IPS-20b (cell line): ENCODE results near the gene ZKSCAN3.

ENCODE experiments used
- H3K27ac ChIP-seq: one replicate; pipeline ENCODE4 v1.5.1; 2013; ENCODE audit warnings: low read length
- H3K27me3 ChIP-seq: 2 replicates; pipeline ENCODE4 v1.6.1; 2013; ENCODE audit warnings: mild to moderate bottlenecking, low read length, inconsistent platforms; ENCODE audit not compliant: insufficient read depth
- H3K36me3 ChIP-seq: 2 replicates; pipeline ENCODE4 v1.6.1; 2013; ENCODE audit warnings: low read depth, mild to moderate bottlenecking, inconsistent platforms, low read length, moderate library complexity; ENCODE audit not compliant: insufficient read depth
- H3K4me1 ChIP-seq: 2 replicates; pipeline ENCODE4 v1.6.1; 2013; ENCODE audit warnings: mild to moderate bottlenecking, control low read depth, inconsistent platforms, low read length, moderate library complexity; ENCODE audit not compliant: insufficient read depth
- H3K4me3 ChIP-seq: 2 replicates; pipeline ENCODE4 v1.5.1; 2013; ENCODE audit warnings: mild to moderate bottlenecking, low read length, inconsistent platforms
- H3K9ac ChIP-seq: 2 replicates; pipeline ENCODE4 v1.6.1; 2013; ENCODE audit warnings: low read depth, mild to moderate bottlenecking, inconsistent platforms, low read length, moderate library complexity
- H3K9me3 ChIP-seq: 2 replicates; pipeline ENCODE4 v1.6.1; 2013; ENCODE audit warnings: mild to moderate bottlenecking, low read depth, low read length, inconsistent platforms; ENCODE audit not compliant: insufficient read depth

The ZKSCAN3 gene

GRCh38 chr6:28347119-28347518 lies 2.6 kb upstream of the ZKSCAN3 start:
- Histone ChIP-seq H3K36me3 (no peaks in the 10 kb centered on the region), H3K4me1 (no peaks in the 10 kb centered on the region; the same call in 1 of the 2 replicates), H3K27me3 (peaks cover 20% of the 10 kb centered on the region), H3K4me3 (no peak overlapping the region), H3K9me3 (no peaks in the 10 kb centered on the region), H3K27ac (no peak overlapping the region), H3K9ac (no peak overlapping the region)

GRCh38 chr6:28349344-28349891 lies 329 bp upstream of the ZKSCAN3 start:
- Histone ChIP-seq H3K4me3 (peak overlapping the region; percentile 84), H3K9me3 (no peaks in the 10 kb centered on the region; the same call in 1 of the 2 replicates), H3K36me3 (no peaks in the 10 kb centered on the region), H3K27ac (peak overlapping the region; percentile 44), H3K9ac (peak overlapping the region; percentile 87; the same call in 1 of the 2 replicates), H3K4me1 (no peaks in the 10 kb centered on the region; the same call in 1 of the 2 replicates), H3K27me3 (peaks cover 17% of the 10 kb centered on the region)

DNA sequence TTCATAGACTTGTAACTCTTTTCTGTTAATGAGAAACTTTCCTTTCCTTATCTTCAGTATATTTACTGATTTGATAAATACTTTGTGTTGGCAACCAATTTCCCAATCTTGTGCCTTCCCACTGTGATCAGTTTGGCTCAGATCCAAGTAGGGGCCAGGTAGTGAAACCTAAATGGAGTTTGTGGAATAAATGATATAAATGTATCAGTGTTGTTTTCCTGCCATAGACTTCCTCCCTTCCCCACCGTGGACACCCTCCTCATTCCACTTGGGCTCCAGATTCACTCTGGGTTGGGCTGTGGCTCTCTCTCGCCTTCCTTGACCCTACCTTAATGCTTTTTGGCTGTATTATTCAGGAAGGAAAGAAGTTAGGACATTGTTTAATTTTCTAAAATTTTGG lies 1.3 kb downstream of the ZKSCAN3 start:
- H3K36me3 ChIP-seq, result no peaks in the 10 kb centered on the region
- H3K27me3 ChIP-seq, result peaks cover 10% of the 10 kb centered on the region; the same call in 1 of the 2 replicates
- peak overlapping the region; percentile 87; the same call in 1 of the 2 replicates for H3K9ac ChIP-seq
- no peaks in the 10 kb centered on the region; the same call in 1 of the 2 replicates for H3K4me1 ChIP-seq
- no peak overlapping the region for H3K27ac ChIP-seq
- H3K9me3 ChIP-seq, result no peaks in the 10 kb centered on the region; the same call in 1 of the 2 replicates
- H3K4me3 ChIP-seq, result peak overlapping the region; percentile 84

- no peaks in the 10 kb centered on the region for H3K36me3 ChIP-seq
- H3K9me3 ChIP-seq, result no peaks in the 10 kb centered on the region; the same call in 1 of the 2 replicates
- no peak overlapping the region for H3K27ac ChIP-seq
- peak overlapping the region; percentile 84 for H3K4me3 ChIP-seq
- H3K27me3 ChIP-seq, result peaks cover 7% of the 10 kb centered on the region; the same call in 1 of the 2 replicates
- no peak overlapping the region for H3K9ac ChIP-seq
- peaks cover 3% of the 10 kb centered on the region; the same call in 1 of the 2 replicates for H3K4me1 ChIP-seq
Measured at GRCh38 chr6:28351493-28351925, 1.8 kb downstream of the ZKSCAN3 start.

GRCh38 chr6:28353356-28353755 lies 3.6 kb downstream of the ZKSCAN3 start:
- Histone ChIP-seq H3K36me3 (no peaks in the 10 kb centered on the region), H3K4me3 (no peak overlapping the region), H3K9me3 (no peaks in the 10 kb centered on the region; the same call in 1 of the 2 replicates), H3K27ac (no peak overlapping the region), H3K9ac (no peak overlapping the region), H3K27me3 (no peaks in the 10 kb centered on the region), H3K4me1 (peaks cover 5% of the 10 kb centered on the region; the same call in 1 of the 2 replicates)

- H3K4me3 ChIP-seq, result no peak overlapping the region
Measured at GRCh38 chr6:28353981-28354676, 4.4 kb downstream of the ZKSCAN3 start.

DNA sequence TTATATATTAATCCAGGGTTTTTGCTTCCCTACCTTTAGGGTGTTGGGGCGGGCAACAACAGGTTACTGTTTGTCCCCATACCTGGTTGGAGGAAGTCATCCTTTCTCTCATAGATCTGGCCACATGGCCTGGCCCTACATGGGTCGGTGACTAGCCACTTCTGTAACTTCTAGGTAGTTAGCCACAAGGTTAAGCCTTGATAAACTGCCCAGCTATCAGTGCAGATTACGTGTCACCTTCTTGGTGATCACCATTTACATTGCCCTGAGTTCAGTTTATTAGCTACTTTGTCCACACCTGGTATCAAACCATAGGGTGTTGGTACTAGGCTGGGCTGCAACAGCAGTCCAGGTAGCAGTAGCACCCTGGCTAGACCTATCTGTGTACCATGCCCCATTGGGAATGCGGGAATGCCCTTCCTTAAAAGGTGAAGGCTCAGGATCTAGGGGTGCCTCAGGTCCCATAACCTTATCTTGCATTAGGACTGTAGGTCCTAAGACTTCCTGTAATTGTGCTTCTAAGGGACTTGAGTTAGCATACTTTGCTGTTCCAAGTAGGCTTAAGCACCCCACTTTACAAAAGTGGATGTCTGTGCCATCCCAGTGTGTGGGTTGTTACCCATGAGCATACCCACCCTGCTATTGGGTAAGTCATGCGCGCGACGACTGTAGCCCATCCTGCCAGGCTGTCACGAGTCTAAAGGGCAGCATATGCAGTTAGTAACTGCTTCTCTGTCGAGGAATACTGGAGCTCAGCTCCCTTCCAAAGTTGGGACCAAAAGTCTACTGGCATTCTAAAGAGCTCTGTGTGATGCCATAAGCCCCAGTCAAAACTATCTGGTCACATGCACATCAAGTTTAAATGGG lies 5.2 kb downstream of the ZKSCAN3 start:
- Histone ChIP-seq H3K27me3 (no peaks in the 10 kb centered on the region), H3K27ac (no peak overlapping the region), H3K9me3 (no peaks in the 10 kb centered on the region; the same call in 1 of the 2 replicates), H3K4me1 (peaks cover 5% of the 10 kb centered on the region; the same call in 1 of the 2 replicates), H3K36me3 (no peaks in the 10 kb centered on the region; the same call in 1 of the 2 replicates), H3K9ac (no peak overlapping the region), H3K4me3 (no peak overlapping the region)

More at GRCh38 chr6:28353981-28354676, 4.4 kb downstream of the ZKSCAN3 start:
- Histone ChIP-seq H3K36me3 (no peaks in the 10 kb centered on the region; the same call in 1 of the 2 replicates), H3K27me3 (no peaks in the 10 kb centered on the region), H3K4me1 (peaks cover 5% of the 10 kb centered on the region; the same call in 1 of the 2 replicates), H3K9me3 (no peaks in the 10 kb centered on the region; the same call in 1 of the 2 replicates), H3K27ac (no peak overlapping the region), H3K9ac (no peak overlapping the region)

- Histone ChIP-seq H3K36me3 (peaks cover 7% of the 10 kb centered on the region; the same call in 1 of the 2 replicates), H3K27me3 (no peaks in the 10 kb centered on the region), H3K27ac (peak overlapping the region; percentile 27), H3K4me1 (peaks cover 5% of the 10 kb centered on the region; the same call in 1 of the 2 replicates), H3K9me3 (no peaks in the 10 kb centered on the region; the same call in 1 of the 2 replicates), H3K4me3 (peak overlapping the region; percentile 64), H3K9ac (peak overlapping the region; percentile 64; the same call in 1 of the 2 replicates)
Measured at GRCh38 chr6:28355743-28356665, 6.3 kb downstream of the ZKSCAN3 start.

DNA sequence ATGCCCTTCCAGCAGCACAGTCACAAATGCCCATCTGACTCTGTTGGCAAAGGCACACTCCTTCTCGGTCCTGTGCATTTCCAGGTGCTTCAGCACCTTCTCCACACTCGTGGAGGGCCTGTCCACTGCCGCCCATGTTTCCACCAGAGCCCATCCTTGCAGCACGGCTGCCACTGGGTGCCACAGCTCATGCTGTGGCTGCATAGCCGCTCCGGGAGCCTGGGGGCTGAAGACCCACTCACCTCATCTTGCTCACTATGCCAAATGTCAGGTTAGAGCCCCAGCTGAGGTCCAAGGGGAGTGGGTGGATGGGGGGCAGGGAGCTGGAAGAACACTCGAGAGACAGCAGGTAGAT lies 6.9 kb downstream of the ZKSCAN3 start:
- Histone ChIP-seq H3K27ac (peak overlapping the region; percentile 27), H3K9ac (peak overlapping the region; percentile 43; the same call in 1 of the 2 replicates), H3K27me3 (no peaks in the 10 kb centered on the region), H3K4me3 (peak overlapping the region; percentile 64; the same call in 1 of the 2 replicates), H3K36me3 (peaks cover 14% of the 10 kb centered on the region), H3K4me1 (peaks cover 5% of the 10 kb centered on the region; the same call in 1 of the 2 replicates), H3K9me3 (no peaks in the 10 kb centered on the region; the same call in 1 of the 2 replicates)

DNA sequence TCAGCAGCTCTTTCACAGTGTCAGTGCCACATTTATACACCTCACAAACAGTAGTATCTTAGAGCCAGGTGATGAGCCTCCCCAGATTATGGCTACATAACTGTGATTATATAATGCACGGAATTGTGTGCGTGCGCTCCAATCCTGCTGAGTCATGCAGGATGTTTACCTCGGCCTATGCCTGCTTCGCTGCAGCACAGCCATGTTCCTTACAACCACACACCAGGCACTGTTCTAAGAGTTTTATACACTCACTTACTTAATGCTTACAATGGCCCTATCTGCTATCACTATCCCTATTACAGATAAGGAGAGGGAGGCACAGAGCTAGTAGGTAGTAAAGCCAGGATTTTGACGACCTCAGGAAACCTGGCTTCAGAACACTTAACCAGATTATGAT lies 7.3 kb downstream of the ZKSCAN3 start:
- Histone ChIP-seq H3K36me3 (peaks cover 18% of the 10 kb centered on the region), H3K27ac (no peak overlapping the region), H3K4me3 (no peak overlapping the region)

More for the DNA sequence above, 7.3 kb downstream of the ZKSCAN3 start:
- Histone ChIP-seq H3K27me3 (no peaks in the 10 kb centered on the region), H3K9ac (no peak overlapping the region), H3K9me3 (no peaks in the 10 kb centered on the region; the same call in 1 of the 2 replicates), H3K4me1 (peaks cover 5% of the 10 kb centered on the region; the same call in 1 of the 2 replicates)
